ENCODE data around the gene RRP36.

GRCh38 chr6:43020052-43020705, 1.2 kb upstream of the RRP36 start:
- no peak for TF ChIP-seq EZH2 (IDR thresholded peaks at IDR 0.05; ENCODE audit: low read length, unreplicated experiment)
- TF ChIP-seq, protein P1, sequence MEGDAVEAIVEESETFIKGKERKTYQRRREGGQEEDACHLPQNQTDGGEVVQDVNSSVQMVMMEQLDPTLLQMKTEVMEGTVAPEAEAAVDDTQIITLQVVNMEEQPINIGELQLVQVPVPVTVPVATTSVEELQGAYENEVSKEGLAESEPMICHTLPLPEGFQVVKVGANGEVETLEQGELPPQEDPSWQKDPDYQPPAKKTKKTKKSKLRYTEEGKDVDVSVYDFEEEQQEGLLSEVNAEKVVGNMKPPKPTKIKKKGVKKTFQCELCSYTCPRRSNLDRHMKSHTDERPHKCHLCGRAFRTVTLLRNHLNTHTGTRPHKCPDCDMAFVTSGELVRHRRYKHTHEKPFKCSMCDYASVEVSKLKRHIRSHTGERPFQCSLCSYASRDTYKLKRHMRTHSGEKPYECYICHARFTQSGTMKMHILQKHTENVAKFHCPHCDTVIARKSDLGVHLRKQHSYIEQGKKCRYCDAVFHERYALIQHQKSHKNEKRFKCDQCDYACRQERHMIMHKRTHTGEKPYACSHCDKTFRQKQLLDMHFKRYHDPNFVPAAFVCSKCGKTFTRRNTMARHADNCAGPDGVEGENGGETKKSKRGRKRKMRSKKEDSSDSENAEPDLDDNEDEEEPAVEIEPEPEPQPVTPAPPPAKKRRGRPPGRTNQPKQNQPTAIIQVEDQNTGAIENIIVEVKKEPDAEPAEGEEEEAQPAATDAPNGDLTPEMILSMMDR (conservative IDR thresholded peaks at IDR 0.05; ENCODE audit: low read depth, low read length) = no peak
